Astrocyte (in vitro differentiated cells and primary cell): ENCODE data around the gene GNA15. TPM values are rescaled to one million over a fixed set of nuclear protein-coding genes. Genes with fewer than 3 reads are reported as not detected.

ENCODE experiments used
- DNase-seq: peaks from one replicate; pipeline ENCODE4 v3.0.0-alpha.2; 2010; ENCODE audit warnings: low read depth
- FAIRE-seq: peaks from 2 replicates; lab custom pipeline; 2011; peaks lifted over from hg19 to GRCh38; lab: Jason Lieb, UNC
- H2AFZ ChIP-seq: 2 replicates; pipeline ENCODE4 v1.6.0; 2012; ENCODE audit warnings: low read depth, low read length, inconsistent platforms
- H3K27ac ChIP-seq: 2 replicates; pipeline ENCODE4 v1.5.1; 2011; ENCODE audit warnings: low read depth, low read length, inconsistent platforms
- H3K27me3 ChIP-seq: 2 replicates; pipeline ENCODE4 v1.6.0; 2011; ENCODE audit warnings: low read length, inconsistent platforms; ENCODE audit not compliant: insufficient read depth
- H3K36me3 ChIP-seq: 2 replicates; pipeline ENCODE4 v1.5.1; 2011; ENCODE audit warnings: low read length, inconsistent platforms; ENCODE audit not compliant: insufficient read depth
- H3K4me1 ChIP-seq: 2 replicates; pipeline ENCODE4 v1.5.1; 2011; ENCODE audit warnings: low read length, inconsistent platforms; ENCODE audit not compliant: insufficient read depth
- H3K4me2 ChIP-seq: 2 replicates; pipeline ENCODE4 v1.6.0; 2012; ENCODE audit warnings: low read length, inconsistent platforms
- H3K4me3 ChIP-seq: 2 replicates; pipeline ENCODE4 v1.5.1; 2011; ENCODE audit warnings: low read depth, mild to moderate bottlenecking, low read length, inconsistent platforms; ENCODE audit not compliant: insufficient read depth
- H3K79me2 ChIP-seq: 2 replicates; pipeline ENCODE4 v1.6.0; 2012; ENCODE audit warnings: mild to moderate bottlenecking, low read length, inconsistent platforms; ENCODE audit not compliant: insufficient read depth
- H3K9ac ChIP-seq: 2 replicates; pipeline ENCODE4 v1.6.0; 2012; ENCODE audit warnings: mild to moderate bottlenecking, low read length, inconsistent platforms
- H3K9me3 ChIP-seq: 2 replicates; pipeline ENCODE4 v1.5.1; 2012; ENCODE audit warnings: low read depth, mild to moderate bottlenecking, low read length, inconsistent platforms; ENCODE audit not compliant: insufficient read depth
- H4K20me1 ChIP-seq: 2 replicates; pipeline ENCODE4 v1.6.0; 2012; ENCODE audit warnings: low read length, inconsistent platforms; ENCODE audit not compliant: insufficient read depth
- H3K27ac Mint-ChIP-seq: one replicate; pipeline ENCODE4 v1.8.0; 2021; ENCODE audit warnings: mild to moderate bottlenecking, mixed read lengths; ENCODE audit not compliant: unreplicated experiment
- H3K27me3 Mint-ChIP-seq: one replicate; pipeline ENCODE4 v1.8.0; 2021; ENCODE audit warnings: low read depth, mixed read lengths; ENCODE audit not compliant: unreplicated experiment
- H3K36me3 Mint-ChIP-seq: one replicate; pipeline ENCODE4 v1.8.0; 2021; ENCODE audit warnings: low read depth, mixed read lengths; ENCODE audit not compliant: unreplicated experiment
- H3K4me1 Mint-ChIP-seq: one replicate; pipeline ENCODE4 v1.8.0; 2021; ENCODE audit warnings: low read depth, mixed read lengths; ENCODE audit not compliant: unreplicated experiment
- H3K4me3 Mint-ChIP-seq: one replicate; pipeline ENCODE4 v1.8.0; 2021; ENCODE audit warnings: mild to moderate bottlenecking, moderate library complexity, mixed read lengths; ENCODE audit not compliant: unreplicated experiment
- H3K9me3 Mint-ChIP-seq: one replicate; pipeline ENCODE4 v1.8.0; 2021; ENCODE audit warnings: mild to moderate bottlenecking, mixed read lengths; ENCODE audit not compliant: unreplicated experiment
- EZH2 ChIP-seq: IDR thresholded peaks from 2 replicates; pipeline ENCODE4 v1.6.1; 2012; ENCODE audit warnings: mild to moderate bottlenecking, low read length, inconsistent platforms; ENCODE audit not compliant: insufficient read depth
- total RNA-seq: library from RNA; stranded (reverse); gene quantifications from 2 replicates; pipeline ENCODE4 v1.2.1, GENCODE V29; 2021
- TF ChIP-seq, protein P1 (sequence below): IDR thresholded peaks from 2 replicates; pipeline ENCODE4 v1.5.1; 2011; ENCODE audit warnings: low read depth, mild to moderate bottlenecking, inconsistent platforms, low read length, moderate library complexity; ENCODE audit not compliant: insufficient read depth

Gene GNA15
- total RNA-seq, 1 donor from 2014 or later: not detected

- H3K4me3 Mint-ChIP-seq: no peak overlapping the region
These were observed 72.7 kb downstream of the GNA15 start for GRCh38 chr19:3208317-3209207.

DNA sequence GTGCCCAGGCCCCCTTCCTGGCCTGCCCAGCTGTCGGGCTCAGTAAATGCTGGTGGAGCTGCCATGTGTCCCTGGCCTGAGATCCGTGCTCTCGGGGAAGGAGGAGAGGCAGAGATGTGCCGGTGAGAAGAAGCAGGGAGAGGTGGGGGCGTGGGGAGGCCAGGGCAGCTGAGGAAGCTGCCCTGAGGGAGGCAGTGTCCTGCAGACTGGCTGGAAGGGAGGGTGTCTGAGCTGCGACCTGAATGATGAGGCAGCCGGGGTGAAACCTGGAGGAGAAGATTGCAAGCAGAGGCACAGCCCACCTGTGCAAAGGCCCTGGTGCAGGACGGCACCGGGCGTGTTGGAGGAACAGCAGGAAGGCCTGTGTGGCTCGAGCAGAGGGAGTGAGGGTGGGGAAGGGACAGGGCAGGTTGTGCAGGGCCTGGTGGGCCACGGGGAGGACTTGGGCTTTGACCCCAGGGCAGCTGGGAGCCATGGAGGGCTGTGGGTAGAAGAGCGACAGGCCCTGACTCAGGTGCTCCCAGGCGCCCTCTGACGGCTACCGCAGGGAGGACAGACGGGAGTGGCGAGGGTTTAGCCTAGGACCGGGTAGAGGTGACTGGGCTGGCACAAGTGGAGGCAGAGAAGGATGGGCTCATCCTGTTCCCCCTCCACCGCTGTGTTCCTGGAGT lies 74.6 kb downstream of the GNA15 start:
- TF ChIP-seq EZH2: no peak
- TF ChIP-seq, protein P1, sequence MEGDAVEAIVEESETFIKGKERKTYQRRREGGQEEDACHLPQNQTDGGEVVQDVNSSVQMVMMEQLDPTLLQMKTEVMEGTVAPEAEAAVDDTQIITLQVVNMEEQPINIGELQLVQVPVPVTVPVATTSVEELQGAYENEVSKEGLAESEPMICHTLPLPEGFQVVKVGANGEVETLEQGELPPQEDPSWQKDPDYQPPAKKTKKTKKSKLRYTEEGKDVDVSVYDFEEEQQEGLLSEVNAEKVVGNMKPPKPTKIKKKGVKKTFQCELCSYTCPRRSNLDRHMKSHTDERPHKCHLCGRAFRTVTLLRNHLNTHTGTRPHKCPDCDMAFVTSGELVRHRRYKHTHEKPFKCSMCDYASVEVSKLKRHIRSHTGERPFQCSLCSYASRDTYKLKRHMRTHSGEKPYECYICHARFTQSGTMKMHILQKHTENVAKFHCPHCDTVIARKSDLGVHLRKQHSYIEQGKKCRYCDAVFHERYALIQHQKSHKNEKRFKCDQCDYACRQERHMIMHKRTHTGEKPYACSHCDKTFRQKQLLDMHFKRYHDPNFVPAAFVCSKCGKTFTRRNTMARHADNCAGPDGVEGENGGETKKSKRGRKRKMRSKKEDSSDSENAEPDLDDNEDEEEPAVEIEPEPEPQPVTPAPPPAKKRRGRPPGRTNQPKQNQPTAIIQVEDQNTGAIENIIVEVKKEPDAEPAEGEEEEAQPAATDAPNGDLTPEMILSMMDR: peak; percentile 34
- Histone ChIP-seq H3K36me3 (no peaks in the 10 kb centered on the region), H3K27ac (no peak overlapping the region), H3K9me3 (no peaks in the 10 kb centered on the region), H4K20me1 (no peaks in the 10 kb centered on the region), H2AFZ (no peak overlapping the region), H3K9ac (no peak overlapping the region), H3K4me1 (no peaks in the 10 kb centered on the region), H3K79me2 (no peaks in the 10 kb centered on the region), H3K4me2 (no peak overlapping the region), H3K27me3 (no peaks in the 10 kb centered on the region), H3K4me3 (no peak overlapping the region)
- H3K27ac Mint-ChIP-seq: no peak overlapping the region
- no peak overlapping the region for H3K4me3 Mint-ChIP-seq
- DNase-seq: no peak
- no peaks in the 10 kb centered on the region for H3K4me1 Mint-ChIP-seq
- peaks cover 2% of the 10 kb centered on the region for H3K27me3 Mint-ChIP-seq
- peaks cover 9% of the 10 kb centered on the region for H3K36me3 Mint-ChIP-seq
- no peaks in the 10 kb centered on the region for H3K9me3 Mint-ChIP-seq
- FAIRE-seq: no peak

More at GRCh38 chr19:3208317-3209207, 72.7 kb downstream of the GNA15 start:
- H3K4me1 ChIP-seq: no peaks in the 10 kb centered on the region
- no peaks in the 10 kb centered on the region for H3K9me3 Mint-ChIP-seq
- H3K27ac Mint-ChIP-seq: no peak overlapping the region
- no peak for TF ChIP-seq EZH2
- TF ChIP-seq, protein P1: no peak
- DNase-seq (no peak), FAIRE-seq (no peak)
- H3K9ac ChIP-seq: no peak overlapping the region
- H3K27me3 Mint-ChIP-seq: peaks cover 2% of the 10 kb centered on the region
- no peak overlapping the region for H3K4me2 ChIP-seq
- H3K27me3 ChIP-seq: no peaks in the 10 kb centered on the region
- H3K4me1 Mint-ChIP-seq: no peaks in the 10 kb centered on the region
- H3K36me3 Mint-ChIP-seq: peaks cover 9% of the 10 kb centered on the region
- no peaks in the 10 kb centered on the region for H4K20me1 ChIP-seq
- no peak overlapping the region for H3K27ac ChIP-seq
- no peak overlapping the region for H2AFZ ChIP-seq
- no peak overlapping the region for H3K4me3 ChIP-seq
- no peaks in the 10 kb centered on the region for H3K36me3 ChIP-seq
- no peaks in the 10 kb centered on the region for H3K9me3 ChIP-seq
- no peaks in the 10 kb centered on the region for H3K79me2 ChIP-seq
